SJSA1 (cell line): Measurements from ENCODE around the gene ANXA9. TPM values are rescaled to one million over a fixed set of nuclear protein-coding genes. Genes with fewer than 3 reads are reported as not detected.

Experiments
- DNase-seq, 2 experiments: peaks; one replicate each; pipeline ENCODE4 v3.0.0-alpha.2; 2015 to 2020; ENCODE audit warnings: low spot score in 2 of 2, low read depth in 1 of 2
- H3K27ac ChIP-seq: fragments of 250-450 bp; sonication (Bioruptor Pico); 2 replicates; pipeline ENCODE4 v1.5.1; 2020; ENCODE audit warnings: mild to moderate bottlenecking, moderate library complexity
- H3K27me3 ChIP-seq: fragments of 250-450 bp; sonication (Bioruptor Pico); replicated peaks from 2 replicates; pipeline ENCODE4 v1.5.1; 2020; ENCODE audit warnings: mild to moderate bottlenecking, moderate library complexity
- H3K36me3 ChIP-seq: fragments of 250-450 bp; sonication (Bioruptor Pico); 2 replicates; pipeline ENCODE4 v1.5.1; 2020; ENCODE audit warnings: mild to moderate bottlenecking
- H3K4me1 ChIP-seq: fragments of 250-450 bp; sonication (Bioruptor Pico); replicated peaks from 2 replicates; pipeline ENCODE4 v1.6.1; 2021; ENCODE audit warnings: mild to moderate bottlenecking
- H3K4me3 ChIP-seq: fragments of 250-450 bp; sonication (Bioruptor Pico); 2 replicates; pipeline ENCODE4 v1.5.1; 2020; ENCODE audit warnings: mild to moderate bottlenecking
- H3K9me3 ChIP-seq: fragments of 250-450 bp; sonication (Bioruptor Pico); replicated peaks from 2 replicates; pipeline ENCODE4 v1.5.1; 2020; ENCODE audit warnings: mild to moderate bottlenecking
- total RNA-seq: library from RNA; depleted of rRNA; stranded (reverse); fragments of >200 nt; shearing (Covaris generic); gene quantifications from 2 replicates; pipeline ENCODE4 v1.2.3, GENCODE V29; 2014; rRNA removed

ANXA9 gene
- total RNA-seq, 1 experiment from 2014 or later = not detected

DNA sequence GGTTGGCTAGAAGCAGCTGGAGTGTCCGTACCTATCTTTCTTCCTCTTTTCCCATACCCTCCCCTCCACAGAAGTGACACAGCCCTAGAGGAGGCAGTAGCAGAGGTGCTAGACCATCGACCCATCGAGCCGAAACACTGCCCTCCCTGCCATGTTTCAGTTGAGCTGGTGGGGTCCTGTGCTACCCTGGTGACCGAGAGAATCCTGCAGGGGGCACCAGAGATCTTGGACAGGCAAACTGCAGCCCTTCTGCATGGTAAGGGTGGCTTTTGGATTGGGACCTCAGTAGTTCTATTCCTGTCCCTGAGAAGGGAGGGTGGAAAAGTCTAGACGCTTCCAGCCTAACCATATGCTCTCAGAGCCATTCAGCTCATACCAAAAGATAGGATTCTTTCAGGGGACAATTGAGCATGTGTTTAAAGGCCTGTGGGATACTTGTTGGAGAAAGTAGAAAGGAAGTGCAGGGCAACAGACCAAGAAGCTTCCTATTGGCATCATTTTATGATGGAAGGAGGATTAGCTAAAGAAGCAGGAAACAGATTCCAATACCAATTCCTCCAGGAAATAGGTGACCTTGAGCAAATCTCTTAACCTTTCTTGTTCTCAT lies 42.6 kb downstream of the ANXA9 start:
- no peaks in the 10 kb centered on the region for H3K27me3 ChIP-seq
- peak; percentile 44 to 74 for DNase-seq
- H3K9me3 ChIP-seq = no peaks in the 10 kb centered on the region
- H3K4me1 ChIP-seq = no peaks in the 10 kb centered on the region
- H3K36me3 ChIP-seq = peaks cover 22% of the 10 kb centered on the region
- H3K27ac ChIP-seq = no peak overlapping the region
- H3K4me3 ChIP-seq = no peak overlapping the region

GRCh38 chr1:151026460-151026859 lies 44.4 kb downstream of the ANXA9 start:
- no peaks in the 10 kb centered on the region for H3K27me3 ChIP-seq
- peaks cover 28% of the 10 kb centered on the region for H3K36me3 ChIP-seq
- DNase-seq = no peak

GRCh38 chr1:151032164-151032563 lies 50.1 kb downstream of the ANXA9 start:
- H3K36me3 ChIP-seq = peaks cover 36% of the 10 kb centered on the region
- no peak overlapping the region for H3K27ac ChIP-seq
- H3K27me3 ChIP-seq = no peaks in the 10 kb centered on the region
- no peak for DNase-seq
- H3K4me3 ChIP-seq = no peak overlapping the region
- no peaks in the 10 kb centered on the region for H3K4me1 ChIP-seq
- no peaks in the 10 kb centered on the region for H3K9me3 ChIP-seq

More at GRCh38 chr1:151026460-151026859, 44.4 kb downstream of the ANXA9 start:
- Histone ChIP-seq H3K9me3 (no peaks in the 10 kb centered on the region), H3K4me3 (no peak overlapping the region), H3K4me1 (no peaks in the 10 kb centered on the region), H3K27ac (no peak overlapping the region)

GRCh38 chr1:151035167-151035566 lies 53.1 kb downstream of the ANXA9 start:
- Histone ChIP-seq H3K9me3 (no peaks in the 10 kb centered on the region), H3K4me3 (no peak overlapping the region), H3K4me1 (no peaks in the 10 kb centered on the region), H3K36me3 (peaks cover 27% of the 10 kb centered on the region), H3K27ac (no peak overlapping the region), H3K27me3 (no peaks in the 10 kb centered on the region)
- no peak for DNase-seq

- no peak for DNase-seq
- Histone ChIP-seq H3K27me3 (no peaks in the 10 kb centered on the region), H3K9me3 (no peaks in the 10 kb centered on the region), H3K4me3 (no peak within 1 kb of the TSS), H3K4me1 (no peaks in the 10 kb centered on the region), H3K36me3 (peaks cover 21% of the 10 kb centered on the region), H3K27ac (no peak within 1 kb of the TSS)
These were observed 54.3 kb downstream of the ANXA9 start, which contains the start of gene BNIPL for GRCh38 chr1:151036356-151036755. Gene BNIPL, plus strand, starts transcription at chr1:151036586. Its CDS starts 140 bp downstream, at chr1:151036726.

DNA sequence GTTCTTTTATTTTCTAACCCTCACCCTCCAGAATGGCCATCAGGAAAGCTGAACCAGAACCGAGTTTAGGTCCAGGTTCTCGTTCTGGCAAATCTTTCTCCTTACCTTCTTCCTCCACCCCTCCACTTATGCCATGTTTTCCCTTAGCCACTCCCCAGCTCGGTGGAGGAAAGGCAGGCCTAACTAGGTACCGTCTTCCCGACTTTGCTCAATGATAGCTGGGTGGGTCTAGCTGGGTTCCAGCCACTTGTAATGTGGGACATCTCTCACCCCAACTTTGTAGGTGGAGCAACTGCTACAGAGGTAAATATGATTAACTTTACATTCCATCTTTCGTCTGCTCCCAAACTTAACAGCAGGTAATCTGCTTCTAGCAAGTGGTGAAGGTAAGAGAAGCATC lies 54.9 kb downstream of the ANXA9 start:
- H3K36me3 ChIP-seq = peaks cover 14% of the 10 kb centered on the region
- DNase-seq = no peak
- no peaks in the 10 kb centered on the region for H3K27me3 ChIP-seq

DNA sequence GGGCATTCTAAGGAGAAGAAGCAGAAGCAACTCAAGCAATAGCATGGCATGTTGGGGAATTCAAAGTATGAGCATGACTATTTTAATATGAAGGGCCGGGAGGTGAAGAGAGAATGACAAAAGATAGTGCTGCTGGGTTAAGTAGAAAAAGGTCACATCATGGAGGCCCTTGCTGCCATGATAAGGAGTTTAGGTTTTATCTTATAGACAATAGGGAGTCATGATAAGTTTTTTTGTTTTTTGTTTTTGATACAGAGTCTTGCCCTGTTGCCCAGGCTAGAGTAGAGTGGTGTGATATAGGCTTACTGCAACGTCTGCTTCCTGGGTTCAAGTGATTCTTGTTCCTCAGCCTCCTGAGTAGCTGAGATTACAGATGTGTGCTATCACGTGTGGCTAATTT lies 57.4 kb downstream of the ANXA9 start:
- H3K9me3 ChIP-seq = no peaks in the 10 kb centered on the region
- DNase-seq = no peak
- no peak overlapping the region for H3K27ac ChIP-seq
- peaks cover 9% of the 10 kb centered on the region for H3K36me3 ChIP-seq
- no peak overlapping the region for H3K4me3 ChIP-seq
- H3K4me1 ChIP-seq = no peaks in the 10 kb centered on the region
- H3K27me3 ChIP-seq = no peaks in the 10 kb centered on the region

More for the DNA sequence above, 54.9 kb downstream of the ANXA9 start:
- Histone ChIP-seq H3K4me3 (no peak overlapping the region), H3K4me1 (no peaks in the 10 kb centered on the region), H3K9me3 (no peaks in the 10 kb centered on the region), H3K27ac (no peak overlapping the region)

GRCh38 chr1:151043163-151043562 lies 61.1 kb downstream of the ANXA9 start:
- no peak for DNase-seq
- H3K27me3 ChIP-seq = no peaks in the 10 kb centered on the region
- H3K9me3 ChIP-seq = no peaks in the 10 kb centered on the region
- H3K4me3 ChIP-seq = no peak overlapping the region
- no peaks in the 10 kb centered on the region; the same call in 1 of the 2 replicates for H3K36me3 ChIP-seq
- peaks cover 12% of the 10 kb centered on the region for H3K4me1 ChIP-seq
- no peak overlapping the region for H3K27ac ChIP-seq

Other genes starting within 250 kb of the ANXA9 start
- 6.6 and 13.4 TPM in 2 replicates for gene CTSS, start 216.5 kb upstream of the ANXA9 start, total RNA-seq
- 44.6 and 46.2 TPM in 2 replicates for gene CTSK, start 174.0 kb upstream of the ANXA9 start, total RNA-seq
- 33.2 and 49.7 TPM in 2 replicates for gene ARNT, start 105.7 kb upstream of the ANXA9 start, total RNA-seq
- not detected in 2 replicates for gene CTXND2, start 95.2 kb upstream of the ANXA9 start, total RNA-seq
- gene SETDB1, start 55.9 kb upstream of the ANXA9 start, total RNA-seq = 21.0 and 30.6 TPM in 2 replicates
- gene CERS2, start 7.5 kb upstream of the ANXA9 start, total RNA-seq = 145 and 165 TPM in 2 replicates
- 5.9 and 6.6 TPM in 2 replicates for gene MINDY1, start 24.6 kb downstream of the ANXA9 start, total RNA-seq
- 8.1 and 22.3 TPM in 2 replicates for gene PRUNE1, start 26.2 kb downstream of the ANXA9 start, total RNA-seq
- 0.42 and 0.75 TPM in 2 replicates for gene BNIPL, start 54.3 kb downstream of the ANXA9 start, total RNA-seq
- 0.38 and 0.74 TPM in 2 replicates for gene C1orf56, start 65.5 kb downstream of the ANXA9 start, total RNA-seq
- gene CDC42SE1, start 77.3 kb downstream of the ANXA9 start, total RNA-seq = 35.2 and 67.2 TPM in 2 replicates
- gene MLLT11, start 78.1 kb downstream of the ANXA9 start, total RNA-seq = 23.7 and 26.5 TPM in 2 replicates
- 9.3 and 11.7 TPM in 2 replicates for gene GABPB2, start 88.5 kb downstream of the ANXA9 start, total RNA-seq
- gene SEMA6C, start 164.3 kb downstream of the ANXA9 start, total RNA-seq = 0.06 and 1.1 TPM in 2 replicates
- gene TNFAIP8L2, start 174.4 kb downstream of the ANXA9 start, total RNA-seq = not detected in 2 replicates
- gene LYSMD1, start 183.6 kb downstream of the ANXA9 start, total RNA-seq = 15.8 and 18.3 TPM in 2 replicates
- 52.9 and 62.9 TPM in 2 replicates for gene SCNM1, start 183.9 kb downstream of the ANXA9 start, total RNA-seq
- gene TMOD4, start 193.7 kb downstream of the ANXA9 start, total RNA-seq = 1.2 TPM in 1 of 2 replicates, not detected in the other
- 52.8 and 66.6 TPM in 2 replicates for gene VPS72, start 207.9 kb downstream of the ANXA9 start, total RNA-seq
- 46.5 and 69.9 TPM in 2 replicates for gene PIP5K1A, start 216.3 kb downstream of the ANXA9 start, total RNA-seq